ENCODE data around the gene SLC4A1AP.

The SLC4A1AP gene

GRCh38 chr2:27716301-27717069, 52.8 kb downstream of the SLC4A1AP start:
- H3K4me3 Mint-ChIP-seq: peak overlapping the region; percentile 71 to 80 (median 73)
- H3K4me1 Mint-ChIP-seq: peaks cover 30% of the 10 kb centered on the region

GRCh38 chr2:27717070-27717795, 53.5 kb downstream of the SLC4A1AP start:
- Mint-ChIP-seq H3K36me3 (ENCODE audit: low read depth) (no peaks in the 10 kb centered on the region), H3K27me3 (ENCODE audit: low read depth) (peaks cover 23% of the 10 kb centered on the region), H3K9me3 (no peaks in the 10 kb centered on the region), H3K4me1 (peaks cover 25% of the 10 kb centered on the region), H3K4me3 (peak overlapping the region; percentile 71 to 80 (median 73)), H3K27ac (peak overlapping the region; percentile 82 to 88 (median 84))
- TF ChIP-seq CTCF (IDR thresholded peaks at IDR 0.05; ENCODE audit: unreplicated experiment in 3 of 3): no peak

More at GRCh38 chr2:27716301-27717069, 52.8 kb downstream of the SLC4A1AP start:
- H3K27me3 Mint-ChIP-seq (ENCODE audit: low read depth): peaks cover 23% of the 10 kb centered on the region
- no peaks in the 10 kb centered on the region for H3K36me3 Mint-ChIP-seq (ENCODE audit: low read depth)
- no peaks in the 10 kb centered on the region for H3K9me3 Mint-ChIP-seq
- TF ChIP-seq CTCF (IDR thresholded peaks at IDR 0.05; ENCODE audit: unreplicated experiment in 3 of 3): no peak
- peak overlapping the region; percentile 82 to 88 (median 84) for H3K27ac Mint-ChIP-seq

- Mint-ChIP-seq H3K9me3 (no peaks in the 10 kb centered on the region), H3K4me3 (no peak overlapping the region), H3K27ac (peak overlapping the region in 1 of 3 experiments; percentile 2), H3K27me3 (ENCODE audit: low read depth) (peaks cover 15% of the 10 kb centered on the region), H3K4me1 (peaks cover 32% of the 10 kb centered on the region), H3K36me3 (ENCODE audit: low read depth) (no peaks in the 10 kb centered on the region)
- TF ChIP-seq CTCF (IDR thresholded peaks at IDR 0.05; ENCODE audit: unreplicated experiment in 3 of 3): no peak
Measured at GRCh38 chr2:27720004-27720551, 56.4 kb downstream of the SLC4A1AP start.

GRCh38 chr2:27721335-27721734, 57.6 kb downstream of the SLC4A1AP start:
- peaks cover 37% of the 10 kb centered on the region for H3K4me1 Mint-ChIP-seq
- no peak overlapping the region for H3K27ac Mint-ChIP-seq
- H3K27me3 Mint-ChIP-seq (ENCODE audit: low read depth): peaks cover 15% of the 10 kb centered on the region
- H3K36me3 Mint-ChIP-seq (ENCODE audit: low read depth): no peaks in the 10 kb centered on the region
- no peak overlapping the region for H3K4me3 Mint-ChIP-seq
- no peaks in the 10 kb centered on the region for H3K9me3 Mint-ChIP-seq
- no peak for TF ChIP-seq CTCF (IDR thresholded peaks at IDR 0.05; ENCODE audit: unreplicated experiment in 3 of 3)

GRCh38 chr2:27721884-27722485, 58.3 kb downstream of the SLC4A1AP start:
- H3K27ac Mint-ChIP-seq: no peak overlapping the region
- no peaks in the 10 kb centered on the region for H3K9me3 Mint-ChIP-seq
- no peaks in the 10 kb centered on the region for H3K36me3 Mint-ChIP-seq (ENCODE audit: low read depth)
- peaks cover 30% of the 10 kb centered on the region for H3K4me1 Mint-ChIP-seq
- H3K27me3 Mint-ChIP-seq (ENCODE audit: low read depth): peaks cover 11% of the 10 kb centered on the region
- no peak overlapping the region for H3K4me3 Mint-ChIP-seq
- TF ChIP-seq CTCF (IDR thresholded peaks at IDR 0.05; ENCODE audit: unreplicated experiment in 3 of 3): no peak

Data from nephron (organoid).